Brain microvascular endothelial cell (primary cell): Measurements from ENCODE around the gene SEMA5A.
A peak's percentile ranks its signal among the peaks of the same experiment; 100 is the strongest.

Experiments used
- DNase-seq: peaks from one replicate; pipeline ENCODE4 v3.0.0-alpha.2; 2020
- H3K27ac ChIP-seq: fragments of 250-450 bp; sonication (Bioruptor Pico); 2 replicates; pipeline ENCODE4 v1.5.1; 2020; ENCODE audit warnings: mild to moderate bottlenecking, moderate library complexity
- H3K27me3 ChIP-seq: fragments of 250-450 bp; sonication (Bioruptor Pico); replicated peaks from 2 replicates; pipeline ENCODE4 v1.5.1; 2020; ENCODE audit warnings: mild to moderate bottlenecking
- H3K36me3 ChIP-seq: fragments of 250-450 bp; sonication (Bioruptor Pico); replicated peaks from 2 replicates; pipeline ENCODE4 v1.5.1; 2020; ENCODE audit warnings: mild to moderate bottlenecking
- H3K4me3 ChIP-seq: 2 replicates; pipeline ENCODE4 v1.5.1; 2011; ENCODE audit warnings: low read depth, mild to moderate bottlenecking, control low read depth, low read length, moderate library complexity
- in situ Hi-C: cut with HindIII; loops from 2 replicates; pipeline ENCODE4 v1.10.0; 2017; ENCODE audit warnings: low sequenced_read_pairs, low pct_ligation_motif_present
- TF ChIP-seq, protein P1 (sequence below): IDR thresholded peaks from 2 replicates; pipeline ENCODE4 v1.5.1; 2011; ENCODE audit warnings: low read depth, mild to moderate bottlenecking, moderate library complexity, low read length, control low read depth, inconsistent platforms; ENCODE audit errors: missing control alignments

The SEMA5A gene

DNA sequence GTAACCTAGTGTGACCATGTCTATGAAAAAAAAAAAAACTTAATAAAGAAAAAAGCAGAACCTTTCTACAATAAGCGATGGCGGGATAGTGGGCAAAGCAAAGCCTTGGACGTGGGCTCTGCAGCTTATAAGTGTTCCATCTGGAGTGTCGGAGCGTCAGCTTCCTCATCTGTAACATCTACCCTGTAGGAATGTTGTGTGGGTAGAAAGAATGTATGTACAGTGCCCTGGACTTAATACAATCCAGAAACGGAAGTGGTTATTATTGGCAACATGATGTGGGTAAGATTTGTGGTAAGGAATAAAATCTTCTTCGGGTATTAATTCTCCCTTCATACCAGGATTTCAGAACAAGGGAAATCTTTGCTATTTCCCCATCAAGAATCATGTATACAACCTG, 66.5 kb downstream of the SEMA5A start:
- no peak overlapping the region for H3K4me3 ChIP-seq
- TF ChIP-seq, protein P1, sequence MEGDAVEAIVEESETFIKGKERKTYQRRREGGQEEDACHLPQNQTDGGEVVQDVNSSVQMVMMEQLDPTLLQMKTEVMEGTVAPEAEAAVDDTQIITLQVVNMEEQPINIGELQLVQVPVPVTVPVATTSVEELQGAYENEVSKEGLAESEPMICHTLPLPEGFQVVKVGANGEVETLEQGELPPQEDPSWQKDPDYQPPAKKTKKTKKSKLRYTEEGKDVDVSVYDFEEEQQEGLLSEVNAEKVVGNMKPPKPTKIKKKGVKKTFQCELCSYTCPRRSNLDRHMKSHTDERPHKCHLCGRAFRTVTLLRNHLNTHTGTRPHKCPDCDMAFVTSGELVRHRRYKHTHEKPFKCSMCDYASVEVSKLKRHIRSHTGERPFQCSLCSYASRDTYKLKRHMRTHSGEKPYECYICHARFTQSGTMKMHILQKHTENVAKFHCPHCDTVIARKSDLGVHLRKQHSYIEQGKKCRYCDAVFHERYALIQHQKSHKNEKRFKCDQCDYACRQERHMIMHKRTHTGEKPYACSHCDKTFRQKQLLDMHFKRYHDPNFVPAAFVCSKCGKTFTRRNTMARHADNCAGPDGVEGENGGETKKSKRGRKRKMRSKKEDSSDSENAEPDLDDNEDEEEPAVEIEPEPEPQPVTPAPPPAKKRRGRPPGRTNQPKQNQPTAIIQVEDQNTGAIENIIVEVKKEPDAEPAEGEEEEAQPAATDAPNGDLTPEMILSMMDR = no peak
- H3K27ac ChIP-seq = no peak overlapping the region
- no peaks in the 10 kb centered on the region for H3K27me3 ChIP-seq
- DNase-seq = peak; percentile 43
- in situ Hi-C loops = no loop called here
- no peaks in the 10 kb centered on the region for H3K36me3 ChIP-seq

DNA sequence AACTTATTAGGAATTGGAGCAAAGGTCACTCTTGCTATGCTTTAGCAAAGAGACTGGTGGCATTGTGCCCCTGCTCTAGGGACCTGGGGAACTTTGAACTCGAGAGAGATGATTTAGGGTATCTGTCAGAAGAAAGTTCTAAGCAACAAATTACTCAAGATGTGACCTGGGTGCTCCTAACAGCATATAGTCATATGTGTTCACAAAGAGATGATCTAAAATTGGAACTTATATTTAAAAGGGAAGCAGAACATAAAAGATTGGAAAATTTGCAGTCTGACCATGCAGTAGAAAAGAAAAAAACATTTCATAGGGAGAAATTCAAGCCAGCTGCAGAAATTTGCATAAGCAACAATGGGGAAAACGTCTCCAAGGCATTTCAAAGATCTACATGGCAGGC, 68.3 kb downstream of the SEMA5A start:
- no peak for DNase-seq
- Histone ChIP-seq H3K27ac (no peak overlapping the region), H3K4me3 (no peak overlapping the region), H3K27me3 (no peaks in the 10 kb centered on the region), H3K36me3 (no peaks in the 10 kb centered on the region)
- TF ChIP-seq, protein P1 = no peak
- in situ Hi-C loops = no loop called here

DNA sequence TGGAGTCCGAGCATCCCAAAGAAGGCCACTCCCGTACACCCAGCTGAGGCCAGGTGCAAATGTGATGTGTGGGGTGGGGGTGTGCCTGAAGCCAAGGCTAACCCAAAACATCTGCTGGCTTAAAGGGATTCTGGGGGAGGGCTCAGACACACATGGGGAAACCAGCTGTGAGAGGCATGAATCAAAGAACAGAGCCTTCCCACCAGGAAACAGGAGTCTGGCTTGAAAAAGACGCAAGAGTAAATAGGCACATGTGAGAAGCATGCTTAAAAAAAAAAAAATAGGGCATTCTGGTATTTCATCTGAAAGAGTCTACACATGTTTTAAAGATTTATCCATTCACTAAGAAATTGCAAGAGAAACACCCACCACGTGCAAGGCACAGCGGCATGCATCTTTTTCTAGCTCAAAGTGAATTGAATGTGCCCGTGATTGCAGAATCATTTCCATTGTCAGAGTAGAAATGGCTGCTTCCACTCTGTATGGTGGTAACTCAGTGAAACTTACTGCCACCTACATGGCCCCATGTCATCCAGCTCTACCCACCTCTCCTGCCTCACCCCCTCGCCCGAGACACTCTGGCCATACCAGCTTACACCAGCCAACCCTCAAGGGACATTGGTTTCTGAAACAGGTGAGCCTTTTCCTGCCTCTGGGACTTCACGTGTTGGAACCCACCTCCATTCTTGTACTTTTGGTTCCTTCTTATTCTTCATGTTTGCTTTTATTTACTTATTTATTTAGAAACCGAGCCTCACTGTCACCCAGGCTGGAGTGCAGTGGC, 71.5 kb downstream of the SEMA5A start:
- Histone ChIP-seq H3K27me3 (no peaks in the 10 kb centered on the region), H3K36me3 (no peaks in the 10 kb centered on the region), H3K4me3 (no peak overlapping the region), H3K27ac (no peak overlapping the region)
- no peak for DNase-seq
- TF ChIP-seq, protein P1 = no peak
- in situ Hi-C loops = no loop called here

DNA sequence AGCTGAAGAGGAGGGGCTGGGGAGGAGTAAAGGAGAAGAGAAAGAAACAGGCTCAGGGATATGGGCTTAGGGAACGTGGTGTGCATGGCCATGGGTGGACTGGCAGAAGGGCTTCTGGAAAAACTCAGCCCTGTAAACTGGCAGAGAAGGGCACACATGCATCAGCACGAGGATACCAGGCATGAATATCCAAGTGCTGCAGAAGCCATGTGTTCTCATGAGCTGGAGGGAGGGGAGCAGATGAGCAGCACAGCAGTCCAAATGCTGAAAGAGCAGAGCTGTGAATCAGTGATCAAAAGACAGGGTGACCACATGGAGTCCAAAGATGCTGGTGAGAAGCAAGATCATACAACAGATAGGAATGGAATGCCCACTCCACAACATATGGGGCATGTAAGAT, 72.3 kb downstream of the SEMA5A start:
- in situ Hi-C loops = no loop called here
- TF ChIP-seq, protein P1 = no peak
- H3K36me3 ChIP-seq = no peaks in the 10 kb centered on the region
- H3K27me3 ChIP-seq = no peaks in the 10 kb centered on the region
- DNase-seq = no peak
- H3K4me3 ChIP-seq = no peak overlapping the region
- no peak overlapping the region for H3K27ac ChIP-seq

DNA sequence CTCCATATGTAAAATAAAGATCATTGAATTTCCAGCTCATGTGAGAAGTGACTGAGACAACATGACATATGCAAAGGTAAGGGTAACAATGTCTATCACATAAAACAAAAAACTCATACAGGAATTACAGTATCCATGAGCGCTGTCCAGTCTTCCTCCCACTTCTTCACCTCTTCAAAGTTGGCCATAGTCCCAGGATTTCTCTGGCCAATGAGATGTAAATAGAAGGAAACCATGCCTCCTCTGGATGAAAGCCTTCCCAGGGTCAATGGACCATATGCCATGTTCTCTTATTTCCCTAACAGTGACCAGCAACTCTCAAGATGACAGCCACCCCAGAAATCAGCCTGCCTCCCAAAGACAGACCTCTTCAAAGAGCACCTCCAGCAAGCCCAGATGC, 75.5 kb downstream of the SEMA5A start:
- in situ Hi-C loops = no loop called here
- H3K27me3 ChIP-seq = no peaks in the 10 kb centered on the region
- no peak overlapping the region for H3K4me3 ChIP-seq
- TF ChIP-seq, protein P1 = no peak
- H3K27ac ChIP-seq = no peak overlapping the region
- no peak for DNase-seq
- H3K36me3 ChIP-seq = no peaks in the 10 kb centered on the region

DNA sequence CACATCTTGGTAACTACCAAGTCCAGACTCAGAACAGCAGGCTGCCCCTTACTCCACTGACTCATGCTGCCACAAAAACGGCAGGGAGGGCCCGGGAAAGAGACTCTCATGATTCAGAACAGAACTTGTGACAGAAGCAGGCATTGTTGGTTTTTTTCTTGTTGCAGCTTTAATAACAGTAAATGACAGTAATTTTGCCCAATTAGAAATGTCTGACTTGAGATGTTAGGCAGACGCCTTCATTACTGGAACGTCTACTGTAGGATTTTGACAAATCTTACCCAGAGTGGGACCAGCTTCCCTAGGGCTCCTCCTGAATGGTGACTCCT, 77.9 kb downstream of the SEMA5A start:
- no peaks in the 10 kb centered on the region for H3K27me3 ChIP-seq
- no peaks in the 10 kb centered on the region for H3K36me3 ChIP-seq
- peak; percentile 95 for DNase-seq
- in situ Hi-C loops = no loop called here
- no peak overlapping the region for H3K4me3 ChIP-seq
- peak overlapping the region; percentile 89 for H3K27ac ChIP-seq
- TF ChIP-seq, protein P1 = no peak
